ENCODE data around the gene OPHN1.

The OPHN1 gene

GRCh38 chrX:68261060-68261672 is 172.1 kb downstream of the OPHN1 start:
- FAIRE-seq (no peak), DNase-seq (ENCODE audit: insufficient read length, low spot score) (no peak)
- no peak for TF ChIP-seq CTCF (IDR thresholded peaks at IDR 0.05; ENCODE audit: insufficient read depth, missing control alignments)

GRCh38 chrX:68256990-68257389 is 176.3 kb downstream of the OPHN1 start:
- TF ChIP-seq CTCF (IDR thresholded peaks at IDR 0.05; ENCODE audit: insufficient read depth, missing control alignments): no peak
- FAIRE-seq (no peak), DNase-seq (ENCODE audit: insufficient read length, low spot score) (no peak)

GRCh38 chrX:68254738-68255645 is 178.3 kb downstream of the OPHN1 start:
- FAIRE-seq (no peak), DNase-seq (ENCODE audit: insufficient read length, low spot score) (no peak)
- no peak for TF ChIP-seq CTCF (IDR thresholded peaks at IDR 0.05; ENCODE audit: insufficient read depth, missing control alignments)

- no peak for TF ChIP-seq CTCF (IDR thresholded peaks at IDR 0.05; ENCODE audit: insufficient read depth, missing control alignments)
- FAIRE-seq (no peak), DNase-seq (ENCODE audit: insufficient read length, low spot score) (no peak)
Observed at GRCh38 chrX:68252664-68253063, 180.6 kb downstream of the OPHN1 start.

- no peak for DNase-seq (ENCODE audit: insufficient read length, low spot score)
- no peak for FAIRE-seq
- no peak for TF ChIP-seq CTCF (IDR thresholded peaks at IDR 0.05; ENCODE audit: insufficient read depth, missing control alignments)
Observed at GRCh38 chrX:68249903-68250302, 183.4 kb downstream of the OPHN1 start.

- DNase-seq (ENCODE audit: insufficient read length, low spot score): no peak
- TF ChIP-seq CTCF (IDR thresholded peaks at IDR 0.05; ENCODE audit: insufficient read depth, missing control alignments): no peak
- no peak for FAIRE-seq
Observed at GRCh38 chrX:68249401-68249831, 183.9 kb downstream of the OPHN1 start.

- DNase-seq (ENCODE audit: insufficient read length, low spot score) (no peak), FAIRE-seq (no peak)
Observed at GRCh38 chrX:68238568-68238967, 194.7 kb downstream of the OPHN1 start.

More at GRCh38 chrX:68238568-68238967, 194.7 kb downstream of the OPHN1 start:
- TF ChIP-seq CTCF (IDR thresholded peaks at IDR 0.05; ENCODE audit: insufficient read depth, missing control alignments): peak; percentile 56
